Measurements from ENCODE around the gene HSPB7. TPM values are rescaled to one million over a fixed set of nuclear protein-coding genes. Genes with fewer than 3 reads are reported as not detected.
"Not testable (repeated sequence)": the region's sequence is repeated elsewhere in the genome, so short reads cannot be mapped to it uniquely, and the experiment has no call there.

Gene HSPB7
- total RNA-seq: 1.6 TPM

GRCh38 chr1:16017461-16018303 lies at the start of gene HSPB7:
Gene HSPB7, minus strand, starts transcription at chr1:16018043. Its CDS starts 80 bp downstream, at chr1:16017963.
- peak; percentile 9 for ATAC-seq

GRCh38 chr1:16067127-16067768 lies 49.4 kb upstream of the HSPB7 start:
- ATAC-seq: no peak

DNA sequence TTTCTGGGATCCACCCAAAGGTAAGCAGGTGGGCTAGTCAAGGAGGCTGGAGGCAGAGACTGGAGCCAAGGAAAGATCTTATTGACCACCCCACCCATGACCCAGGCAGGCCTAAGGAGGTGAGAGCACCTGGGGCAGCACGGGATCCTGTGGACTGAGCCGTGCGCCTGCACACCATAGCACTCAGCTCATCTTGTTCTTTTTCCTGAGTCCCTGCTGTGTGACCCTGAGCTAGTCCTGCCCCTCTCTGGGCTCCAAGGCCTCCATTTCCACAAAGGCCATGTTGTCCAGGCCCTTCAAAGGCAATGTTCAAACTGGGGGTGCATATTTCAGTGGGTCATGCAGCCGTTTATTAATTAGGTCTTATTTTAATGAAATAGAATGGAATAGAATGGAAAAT lies 48.4 kb upstream of the HSPB7 start:
- no peak for ATAC-seq

DNA sequence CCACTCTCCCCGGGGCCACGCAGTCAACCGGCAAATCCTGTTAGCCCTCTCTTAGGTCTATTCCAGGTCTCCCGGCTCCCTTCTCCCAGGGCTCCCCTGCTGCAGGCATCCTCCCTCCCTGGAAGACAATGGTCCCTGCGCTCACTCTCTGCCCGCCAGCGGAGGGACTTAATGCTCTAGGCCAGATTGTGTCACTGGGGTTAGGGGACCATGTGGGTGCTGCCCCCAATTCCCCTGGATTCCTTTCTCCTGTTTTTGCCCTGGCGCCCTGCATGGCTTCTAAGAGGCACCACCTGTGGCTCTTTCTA lies 47.4 kb upstream of the HSPB7 start:
- no peak for ATAC-seq

DNA sequence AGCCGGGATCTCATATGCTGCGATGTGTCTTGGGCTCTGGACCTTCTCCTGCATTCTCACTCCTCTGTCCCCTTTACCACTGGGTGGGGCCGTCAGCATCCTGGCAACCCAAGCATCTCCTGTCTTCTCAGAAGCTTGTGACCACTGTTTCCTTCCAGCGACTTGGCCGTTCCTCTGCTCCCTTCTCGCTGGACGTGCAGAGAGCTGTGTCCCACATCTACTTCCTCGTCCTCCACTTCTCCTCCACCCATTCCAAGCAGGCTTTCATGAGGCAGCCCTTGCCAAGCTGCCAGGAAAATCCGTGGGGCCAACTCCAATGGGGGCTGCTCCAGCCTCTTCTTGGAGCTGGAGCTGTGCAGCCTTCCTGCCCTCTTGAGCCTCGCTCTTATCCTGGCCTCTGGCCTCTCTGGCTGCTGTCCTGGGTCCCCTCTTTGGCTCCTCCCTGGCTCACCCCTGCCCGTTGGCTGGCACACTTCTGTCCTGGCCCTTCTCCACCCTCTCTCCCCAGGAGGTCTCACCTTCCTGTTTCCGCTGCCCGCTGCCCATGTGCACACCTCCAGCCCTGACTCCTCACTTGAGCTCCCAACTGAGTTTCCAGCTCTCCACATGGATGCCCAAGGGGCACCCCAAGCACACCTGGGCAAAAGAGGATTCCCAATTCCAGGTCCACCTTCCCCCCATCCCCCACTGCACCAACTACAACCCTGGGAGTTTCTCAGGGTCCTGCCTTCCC lies 46.9 kb upstream of the HSPB7 start:
- no peak for ATAC-seq

- ATAC-seq: no peak
Observed at GRCh38 chr1:16063921-16064320, 46.1 kb upstream of the HSPB7 start.

GRCh38 chr1:16063226-16063829 lies 45.5 kb upstream of the HSPB7 start:
- ATAC-seq: no peak

DNA sequence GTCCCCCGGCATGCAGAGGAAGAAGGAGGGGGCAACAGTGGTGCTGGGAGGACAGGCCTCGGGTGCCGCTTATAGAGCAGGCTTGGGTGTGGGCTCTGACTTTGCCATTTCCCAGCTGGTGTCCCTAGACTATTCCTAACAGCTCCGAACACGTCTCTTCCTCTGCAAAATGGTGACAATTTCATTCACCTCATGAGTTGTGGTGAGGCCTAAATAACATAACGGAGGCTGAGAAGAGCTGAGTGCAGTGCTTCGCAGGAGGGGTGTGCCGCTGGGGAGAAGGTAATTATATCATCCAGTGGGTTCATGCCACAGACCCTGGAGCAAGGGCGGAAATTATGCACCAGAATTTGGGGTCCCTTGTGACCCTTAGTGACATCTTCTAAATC lies 44.8 kb upstream of the HSPB7 start:
- ATAC-seq: not testable (repeated sequence)

DNA sequence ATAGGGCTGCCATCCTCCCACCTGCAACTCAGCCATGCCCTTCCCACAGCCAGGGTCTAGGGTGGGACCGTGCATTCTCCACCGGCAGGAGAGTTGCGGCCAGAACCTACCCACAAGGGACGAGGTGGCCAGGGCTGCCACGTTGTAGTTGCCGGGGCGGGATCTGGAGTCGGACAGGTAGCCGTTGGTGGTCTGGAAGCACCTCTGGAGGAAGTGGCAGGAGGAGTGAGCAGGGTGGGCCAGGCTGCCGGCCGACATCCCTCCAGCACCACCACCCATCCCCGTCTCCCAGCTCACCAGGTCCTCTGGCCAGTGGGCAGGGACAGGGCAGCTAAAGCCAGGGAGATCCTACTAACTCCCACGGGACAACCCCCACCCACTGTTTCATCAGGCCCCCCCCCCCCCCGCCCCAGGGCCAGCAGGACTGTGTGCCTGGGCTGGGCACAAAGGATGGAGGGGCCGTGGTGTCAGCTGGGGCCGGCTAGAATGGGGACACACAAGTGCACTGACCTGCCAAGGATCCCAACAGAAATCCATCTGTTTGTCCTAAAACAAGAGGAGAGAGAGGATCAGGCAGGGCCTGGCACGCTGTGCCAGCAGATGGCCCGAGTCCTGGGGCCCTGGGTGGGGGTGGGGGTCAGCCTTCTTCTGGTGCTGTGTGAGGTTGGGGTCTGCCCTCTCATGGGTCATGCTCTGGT lies 44.3 kb upstream of the HSPB7 start:
- ATAC-seq: not testable (repeated sequence)

DNA sequence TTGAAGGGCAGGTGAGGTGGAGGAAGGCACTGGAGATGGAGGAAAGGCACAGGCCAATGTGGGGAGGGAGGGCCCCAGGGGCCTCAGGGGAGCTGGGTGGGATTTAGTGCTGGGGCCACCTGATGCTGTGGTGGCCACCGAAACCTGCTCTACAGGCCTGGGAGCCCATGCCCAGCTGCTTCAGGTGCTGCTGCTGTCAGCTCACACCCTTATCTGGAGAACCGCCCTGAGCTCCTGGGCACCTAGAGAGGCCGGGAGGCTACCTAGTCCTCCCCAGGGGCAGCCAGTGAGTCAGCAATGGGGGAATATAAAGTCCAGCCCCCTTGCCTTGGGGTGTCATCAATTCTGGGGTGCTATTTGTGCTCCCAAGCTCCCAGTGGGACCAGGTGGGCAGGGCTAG lies 43.4 kb upstream of the HSPB7 start:
- ATAC-seq: peak; percentile 38

- not testable (repeated sequence) for ATAC-seq
Observed at GRCh38 chr1:16058394-16059120, 40.7 kb upstream of the HSPB7 start.

DNA sequence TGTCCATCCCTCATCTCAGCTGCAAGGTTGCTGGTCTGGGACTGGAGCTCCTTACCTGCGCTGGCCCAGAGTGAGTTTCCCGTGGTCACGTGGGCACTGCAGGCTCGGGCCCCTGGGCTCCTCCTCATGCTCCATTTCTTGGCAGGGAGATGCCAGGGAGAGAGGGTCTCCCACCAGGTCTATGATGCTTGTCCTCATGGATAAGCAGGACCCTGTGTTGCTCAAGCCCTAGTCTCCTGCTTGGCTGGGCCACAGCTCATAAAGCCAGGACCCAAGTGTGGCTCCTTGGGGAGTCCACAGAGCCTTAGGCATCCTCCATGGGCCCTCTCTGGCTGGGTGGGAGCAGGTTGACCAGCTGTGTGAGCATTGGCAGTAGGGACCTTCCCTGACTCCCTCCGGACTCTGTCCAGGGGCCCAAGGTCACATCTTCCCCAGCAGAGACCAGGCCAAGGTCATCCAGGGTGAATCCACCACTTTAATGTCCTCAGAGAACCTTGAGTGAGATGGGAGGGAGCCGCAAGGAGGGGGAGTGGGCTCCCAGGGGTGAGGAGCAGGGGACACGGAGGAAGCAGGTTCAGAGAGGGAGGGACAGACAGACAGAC lies 39.6 kb upstream of the HSPB7 start:
- ATAC-seq: not testable (repeated sequence)

GRCh38 chr1:16056521-16056912 lies 38.7 kb upstream of the HSPB7 start:
- ATAC-seq: not testable (repeated sequence)

DNA sequence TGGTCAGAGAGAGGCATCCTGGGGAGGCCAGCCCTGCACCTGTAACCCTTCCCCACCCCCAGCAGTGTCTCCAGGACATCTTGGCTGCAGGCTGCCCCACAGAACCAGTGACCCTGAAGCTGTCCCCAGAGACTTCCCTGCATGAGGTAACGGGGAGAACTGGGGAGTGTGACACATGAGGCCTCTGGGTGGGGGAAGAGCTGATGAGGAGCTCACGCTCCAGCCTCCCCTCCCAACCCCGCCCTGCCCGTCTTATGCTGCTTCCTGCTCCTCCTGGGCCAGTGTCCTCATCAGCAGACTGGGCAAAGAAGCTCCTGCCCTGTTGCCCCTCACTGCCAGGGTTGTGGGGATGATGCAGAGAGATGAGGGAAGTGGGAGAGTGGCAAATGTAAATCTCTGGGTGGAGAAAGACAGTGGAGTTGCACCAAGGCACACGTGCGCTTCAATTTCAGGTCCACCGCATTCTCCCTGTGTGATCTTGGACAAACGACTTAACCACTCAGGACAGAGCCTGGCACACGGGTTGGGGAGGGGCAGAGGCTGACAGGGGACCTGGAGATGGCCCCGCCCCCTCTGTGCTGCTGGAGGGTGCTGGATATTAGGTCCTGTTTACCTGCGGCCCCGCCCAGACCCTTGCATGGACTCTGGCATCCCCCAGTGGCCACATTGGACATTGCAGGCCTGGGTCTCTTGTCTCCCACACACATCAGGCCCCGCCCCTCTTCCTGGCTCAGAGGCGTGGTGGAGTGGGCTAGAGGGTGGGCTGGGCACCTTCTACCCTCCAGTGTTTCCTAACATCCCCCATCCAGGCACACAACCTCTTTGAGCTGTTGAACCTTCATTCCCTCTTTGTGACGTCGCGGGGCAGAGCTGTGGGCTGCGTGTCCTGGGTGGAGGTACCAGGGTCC lies 38.0 kb upstream of the HSPB7 start:
- peak; percentile 87 for ATAC-seq

DNA sequence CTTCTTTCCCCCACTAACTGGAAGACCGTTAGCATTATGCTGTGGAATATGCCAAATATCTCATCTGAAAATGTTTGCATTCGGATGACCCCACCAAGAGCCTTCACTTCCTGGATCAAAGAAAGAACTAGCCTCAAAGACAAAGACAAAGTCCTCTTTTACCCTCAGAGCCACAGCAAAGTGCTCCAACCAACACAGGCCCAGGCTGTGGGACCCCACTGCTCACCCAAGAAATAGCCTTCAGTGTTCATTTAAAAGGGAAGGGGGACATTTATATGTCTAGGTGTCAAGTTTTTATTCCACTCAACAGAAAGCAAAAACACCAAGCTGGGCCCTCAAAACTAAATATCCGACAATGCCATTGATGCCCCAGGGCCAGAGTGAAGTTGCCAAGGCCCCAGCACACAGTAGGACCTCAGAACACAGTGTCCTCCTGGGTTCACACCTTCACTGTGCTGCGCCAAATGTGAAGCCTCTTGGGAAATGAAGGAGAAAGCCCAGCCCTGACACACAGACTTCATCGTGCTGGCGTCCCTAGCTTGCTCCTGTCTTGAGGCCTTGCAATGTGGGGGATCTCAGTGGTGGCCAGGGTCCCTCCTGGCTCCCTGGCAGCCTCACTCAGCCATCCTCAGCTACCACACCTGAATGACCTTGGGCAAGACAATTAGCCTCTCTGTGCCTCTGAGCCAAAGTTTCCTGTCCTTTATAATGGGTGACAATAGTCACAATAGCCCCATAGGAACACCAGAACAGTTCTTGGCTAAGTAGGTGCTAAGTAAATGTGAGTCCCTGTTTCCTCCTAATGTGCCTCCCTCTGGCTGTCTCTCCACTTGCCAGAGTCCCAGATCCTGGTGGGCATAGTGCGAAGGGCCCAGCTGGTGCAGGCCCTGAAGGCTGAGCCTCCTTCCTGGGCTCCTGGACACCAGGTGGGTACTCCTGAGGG lies 37.0 kb upstream of the HSPB7 start:
- ATAC-seq: no peak

GRCh38 chr1:16053781-16054502 lies 36.1 kb upstream of the HSPB7 start:
- ATAC-seq: no peak

DNA sequence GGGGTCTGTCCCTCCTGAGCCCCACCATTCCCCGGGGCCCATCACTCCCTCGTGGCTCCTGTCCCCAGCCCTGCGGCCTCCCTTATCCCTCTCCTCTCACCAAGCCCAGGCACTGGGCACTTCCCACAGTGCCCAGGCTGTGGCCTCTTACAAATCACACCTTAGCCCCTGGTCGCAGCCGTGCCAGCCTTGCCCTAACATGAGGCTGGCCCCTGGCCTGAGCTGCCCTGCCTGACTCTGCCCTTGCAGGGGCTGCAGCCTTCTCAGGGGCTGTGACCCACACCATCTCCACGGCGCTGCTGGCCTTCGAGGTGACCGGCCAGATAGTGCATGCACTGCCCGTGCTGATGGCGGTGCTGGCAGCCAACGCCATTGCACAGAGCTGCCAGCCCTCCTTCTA lies 34.1 kb upstream of the HSPB7 start:
- ATAC-seq: not testable (repeated sequence)

DNA sequence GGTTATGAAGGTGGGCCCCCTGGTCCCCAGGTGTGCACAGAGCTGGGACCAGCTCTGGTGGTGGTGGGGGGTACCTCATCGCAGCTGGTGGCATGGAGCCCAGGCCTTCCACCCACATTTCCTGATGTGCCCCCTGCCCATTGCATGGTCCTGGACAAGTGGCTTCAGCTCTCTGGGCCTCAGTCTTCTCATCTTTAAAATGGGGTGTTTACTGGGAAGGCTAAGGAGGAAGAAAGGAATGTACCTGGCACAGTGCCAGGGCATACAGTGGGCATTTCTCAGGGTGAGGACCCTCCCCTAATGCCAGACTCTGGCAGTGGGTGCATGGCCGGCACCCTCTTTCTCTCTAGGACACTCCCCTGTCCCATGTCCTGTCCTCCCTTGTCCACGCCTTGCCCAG lies 33.2 kb upstream of the HSPB7 start:
- no peak for ATAC-seq
